Astrocyte (in vitro differentiated cells and primary cell): ENCODE data around the gene EDEM3. TPM values are rescaled to one million over a fixed set of nuclear protein-coding genes. Genes with fewer than 3 reads are reported as not detected.

Experiments
- DNase-seq: peaks from one replicate; pipeline ENCODE4 v3.0.0-alpha.2; 2010; ENCODE audit warnings: low read depth
- FAIRE-seq: peaks from 2 replicates; lab custom pipeline; 2011; peaks lifted over from hg19 to GRCh38; lab: Jason Lieb, UNC
- H2AFZ ChIP-seq: 2 replicates; pipeline ENCODE4 v1.6.0; 2012; ENCODE audit warnings: low read depth, low read length, inconsistent platforms
- H3K27ac ChIP-seq: 2 replicates; pipeline ENCODE4 v1.5.1; 2011; ENCODE audit warnings: low read depth, low read length, inconsistent platforms
- H3K27me3 ChIP-seq: 2 replicates; pipeline ENCODE4 v1.6.0; 2011; ENCODE audit warnings: low read length, inconsistent platforms; ENCODE audit not compliant: insufficient read depth
- H3K36me3 ChIP-seq: 2 replicates; pipeline ENCODE4 v1.5.1; 2011; ENCODE audit warnings: low read length, inconsistent platforms; ENCODE audit not compliant: insufficient read depth
- H3K4me1 ChIP-seq: 2 replicates; pipeline ENCODE4 v1.5.1; 2011; ENCODE audit warnings: low read length, inconsistent platforms; ENCODE audit not compliant: insufficient read depth
- H3K4me2 ChIP-seq: 2 replicates; pipeline ENCODE4 v1.6.0; 2012; ENCODE audit warnings: low read length, inconsistent platforms
- H3K4me3 ChIP-seq: 2 replicates; pipeline ENCODE4 v1.5.1; 2011; ENCODE audit warnings: low read depth, mild to moderate bottlenecking, low read length, inconsistent platforms; ENCODE audit not compliant: insufficient read depth
- H3K79me2 ChIP-seq: 2 replicates; pipeline ENCODE4 v1.6.0; 2012; ENCODE audit warnings: mild to moderate bottlenecking, low read length, inconsistent platforms; ENCODE audit not compliant: insufficient read depth
- H3K9ac ChIP-seq: 2 replicates; pipeline ENCODE4 v1.6.0; 2012; ENCODE audit warnings: mild to moderate bottlenecking, low read length, inconsistent platforms
- H3K9me3 ChIP-seq: 2 replicates; pipeline ENCODE4 v1.5.1; 2012; ENCODE audit warnings: low read depth, mild to moderate bottlenecking, low read length, inconsistent platforms; ENCODE audit not compliant: insufficient read depth
- H4K20me1 ChIP-seq: 2 replicates; pipeline ENCODE4 v1.6.0; 2012; ENCODE audit warnings: low read length, inconsistent platforms; ENCODE audit not compliant: insufficient read depth
- H3K27ac Mint-ChIP-seq: one replicate; pipeline ENCODE4 v1.8.0; 2021; ENCODE audit warnings: mild to moderate bottlenecking, mixed read lengths; ENCODE audit not compliant: unreplicated experiment
- H3K27me3 Mint-ChIP-seq: one replicate; pipeline ENCODE4 v1.8.0; 2021; ENCODE audit warnings: low read depth, mixed read lengths; ENCODE audit not compliant: unreplicated experiment
- H3K36me3 Mint-ChIP-seq: one replicate; pipeline ENCODE4 v1.8.0; 2021; ENCODE audit warnings: low read depth, mixed read lengths; ENCODE audit not compliant: unreplicated experiment
- H3K4me1 Mint-ChIP-seq: one replicate; pipeline ENCODE4 v1.8.0; 2021; ENCODE audit warnings: low read depth, mixed read lengths; ENCODE audit not compliant: unreplicated experiment
- H3K4me3 Mint-ChIP-seq: one replicate; pipeline ENCODE4 v1.8.0; 2021; ENCODE audit warnings: mild to moderate bottlenecking, moderate library complexity, mixed read lengths; ENCODE audit not compliant: unreplicated experiment
- H3K9me3 Mint-ChIP-seq: one replicate; pipeline ENCODE4 v1.8.0; 2021; ENCODE audit warnings: mild to moderate bottlenecking, mixed read lengths; ENCODE audit not compliant: unreplicated experiment
- EZH2 ChIP-seq: IDR thresholded peaks from 2 replicates; pipeline ENCODE4 v1.6.1; 2012; ENCODE audit warnings: mild to moderate bottlenecking, low read length, inconsistent platforms; ENCODE audit not compliant: insufficient read depth
- total RNA-seq: library from RNA; stranded (reverse); gene quantifications from 2 replicates; pipeline ENCODE4 v1.2.1, GENCODE V29; 2021
- TF ChIP-seq, protein P1 (sequence below): IDR thresholded peaks from 2 replicates; pipeline ENCODE4 v1.5.1; 2011; ENCODE audit warnings: low read depth, mild to moderate bottlenecking, inconsistent platforms, low read length, moderate library complexity; ENCODE audit not compliant: insufficient read depth

The EDEM3 gene
- total RNA-seq, 1 donor from 2014 or later: 36.7 TPM

DNA sequence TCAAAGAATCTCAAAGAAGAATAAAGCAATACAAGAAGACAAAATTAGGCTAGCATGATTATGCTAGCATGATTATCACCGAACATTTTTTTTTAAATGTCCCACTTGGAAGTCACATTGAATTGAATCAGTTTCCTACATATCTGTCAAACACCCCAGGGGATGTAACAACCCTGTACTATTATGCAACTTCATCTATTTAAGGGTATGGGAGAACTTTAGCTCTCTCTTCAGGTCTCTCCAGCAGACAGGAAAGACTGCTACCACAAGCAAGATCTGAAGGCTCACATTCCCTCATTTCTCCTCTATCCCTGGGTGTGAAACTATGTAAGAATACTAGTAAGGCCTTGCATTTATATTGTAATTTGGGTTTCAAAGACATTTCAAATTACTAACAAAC is 52.8 kb downstream of the EDEM3 start:
- Mint-ChIP-seq H3K9me3 (no peaks in the 10 kb centered on the region), H3K36me3 (peaks cover 2% of the 10 kb centered on the region), H3K4me1 (no peaks in the 10 kb centered on the region), H3K27ac (no peak overlapping the region), H3K27me3 (no peaks in the 10 kb centered on the region), H3K4me3 (no peak overlapping the region)
- Histone ChIP-seq H3K4me2 (no peak overlapping the region), H3K27me3 (no peaks in the 10 kb centered on the region), H3K4me1 (no peaks in the 10 kb centered on the region), H3K9me3 (no peaks in the 10 kb centered on the region), H3K79me2 (no peaks in the 10 kb centered on the region), H3K9ac (no peak overlapping the region), H3K36me3 (peaks cover 19% of the 10 kb centered on the region), H2AFZ (no peak overlapping the region), H3K4me3 (no peak overlapping the region), H3K27ac (no peak overlapping the region), H4K20me1 (no peaks in the 10 kb centered on the region)
- DNase-seq: no peak
- FAIRE-seq: no peak
- TF ChIP-seq EZH2: no peak
- TF ChIP-seq, protein P1, sequence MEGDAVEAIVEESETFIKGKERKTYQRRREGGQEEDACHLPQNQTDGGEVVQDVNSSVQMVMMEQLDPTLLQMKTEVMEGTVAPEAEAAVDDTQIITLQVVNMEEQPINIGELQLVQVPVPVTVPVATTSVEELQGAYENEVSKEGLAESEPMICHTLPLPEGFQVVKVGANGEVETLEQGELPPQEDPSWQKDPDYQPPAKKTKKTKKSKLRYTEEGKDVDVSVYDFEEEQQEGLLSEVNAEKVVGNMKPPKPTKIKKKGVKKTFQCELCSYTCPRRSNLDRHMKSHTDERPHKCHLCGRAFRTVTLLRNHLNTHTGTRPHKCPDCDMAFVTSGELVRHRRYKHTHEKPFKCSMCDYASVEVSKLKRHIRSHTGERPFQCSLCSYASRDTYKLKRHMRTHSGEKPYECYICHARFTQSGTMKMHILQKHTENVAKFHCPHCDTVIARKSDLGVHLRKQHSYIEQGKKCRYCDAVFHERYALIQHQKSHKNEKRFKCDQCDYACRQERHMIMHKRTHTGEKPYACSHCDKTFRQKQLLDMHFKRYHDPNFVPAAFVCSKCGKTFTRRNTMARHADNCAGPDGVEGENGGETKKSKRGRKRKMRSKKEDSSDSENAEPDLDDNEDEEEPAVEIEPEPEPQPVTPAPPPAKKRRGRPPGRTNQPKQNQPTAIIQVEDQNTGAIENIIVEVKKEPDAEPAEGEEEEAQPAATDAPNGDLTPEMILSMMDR: no peak

GRCh38 chr1:184698969-184699368 is 55.7 kb downstream of the EDEM3 start:
- Histone ChIP-seq H3K9me3 (no peaks in the 10 kb centered on the region), H3K27ac (no peak overlapping the region), H3K79me2 (no peaks in the 10 kb centered on the region), H3K4me2 (no peak overlapping the region), H3K9ac (no peak overlapping the region), H3K4me3 (no peak overlapping the region), H3K36me3 (peaks cover 11% of the 10 kb centered on the region), H2AFZ (no peak overlapping the region), H4K20me1 (peaks cover 4% of the 10 kb centered on the region), H3K27me3 (no peaks in the 10 kb centered on the region), H3K4me1 (no peaks in the 10 kb centered on the region)
- no peak for DNase-seq
- Mint-ChIP-seq H3K4me3 (no peak overlapping the region), H3K36me3 (peaks cover 5% of the 10 kb centered on the region), H3K27ac (no peak overlapping the region), H3K9me3 (no peaks in the 10 kb centered on the region), H3K27me3 (no peaks in the 10 kb centered on the region), H3K4me1 (peaks cover 3% of the 10 kb centered on the region)
- TF ChIP-seq, protein P1: no peak
- TF ChIP-seq EZH2: no peak
- no peak for FAIRE-seq

DNA sequence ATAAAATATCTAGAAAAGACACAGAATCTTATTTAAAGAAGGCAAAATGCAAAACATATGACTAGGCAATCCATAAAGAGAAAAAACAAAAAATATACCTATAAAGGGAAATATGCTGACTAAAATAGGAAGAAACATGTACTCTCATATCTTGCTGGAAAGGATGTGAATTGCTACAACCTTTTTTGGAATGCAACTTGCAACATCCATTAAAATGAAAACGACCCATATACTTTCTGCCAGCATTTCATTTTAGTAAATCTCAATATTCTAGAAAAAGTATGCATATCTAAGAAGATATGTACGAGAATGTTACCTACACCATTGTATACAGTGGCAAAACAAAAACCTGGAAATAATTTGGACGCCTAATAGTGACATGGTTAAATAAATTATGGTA is 56.6 kb downstream of the EDEM3 start:
- Histone ChIP-seq H3K27me3 (no peaks in the 10 kb centered on the region), H3K27ac (no peak overlapping the region), H3K4me3 (no peak overlapping the region), H3K4me1 (no peaks in the 10 kb centered on the region), H3K4me2 (no peak overlapping the region), H4K20me1 (peaks cover 4% of the 10 kb centered on the region), H3K9ac (no peak overlapping the region), H3K79me2 (no peaks in the 10 kb centered on the region), H3K9me3 (no peaks in the 10 kb centered on the region), H2AFZ (no peak overlapping the region), H3K36me3 (peaks cover 16% of the 10 kb centered on the region)
- H3K27ac Mint-ChIP-seq: no peak overlapping the region
- H3K36me3 Mint-ChIP-seq: peaks cover 2% of the 10 kb centered on the region
- no peak for TF ChIP-seq EZH2
- TF ChIP-seq, protein P1: no peak
- H3K4me3 Mint-ChIP-seq: no peak overlapping the region
- no peak for DNase-seq
- H3K9me3 Mint-ChIP-seq: no peaks in the 10 kb centered on the region
- FAIRE-seq: peak; percentile 50
- peaks cover 3% of the 10 kb centered on the region for H3K4me1 Mint-ChIP-seq
- no peaks in the 10 kb centered on the region for H3K27me3 Mint-ChIP-seq
